Right lobe of liver (tissue), 6 donors: Measurements from ENCODE around the gene NLRP6. TPM values are rescaled to one million over a fixed set of nuclear protein-coding genes. Genes with fewer than 3 reads are reported as not detected.
"Not testable (repeated sequence)": the region's sequence is repeated elsewhere in the genome, so short reads cannot be mapped to it uniquely, and the experiment has no call there.

Experiments
- ATAC-seq, 4 donors: fragments of 200-7000 bp; cut with Tn5 transposase; one replicate each; pipeline ENCODE4 v1.9.1; 2020; ENCODE audit warnings: mild to moderate bottlenecking in 4 of 4, moderate library complexity in 4 of 4
- DNase-seq, 3 donors: peaks; one replicate each; pipeline ENCODE4 v3.0.0-alpha.2; 2020
- H3K27ac ChIP-seq, 3 donors: fragments of 200-600 bp; one replicate each; pipeline ENCODE4 v1.8.0; 2022
- H3K27me3 ChIP-seq, 2 donors: fragments of 200-600 bp; one replicate each; pipeline ENCODE4 v1.8.0; 2022
- H3K36me3 ChIP-seq, 4 donors: fragments of 200-600 bp; sonication (generic) in 1 of 4; one replicate each; pipeline versions ENCODE4 v1.5.1 to v1.8.0; 2017 to 2022; ENCODE audit warnings: control low read depth in 1 of 4
- H3K4me1 ChIP-seq, 4 donors: fragments of 200-600 bp; sonication (generic) in 1 of 4; one replicate each; pipeline versions ENCODE4 v1.5.1 to v1.8.0; 2017 to 2022; ENCODE audit warnings: control low read depth in 1 of 4
- H3K4me3 ChIP-seq, 3 donors: fragments of 200-600 bp; one replicate each; pipeline ENCODE4 v1.8.0; 2022
- H3K9me3 ChIP-seq, 4 donors: fragments of 200-600 bp; sonication (generic) in 1 of 4; one replicate each; pipeline versions ENCODE4 v1.5.1 to v1.8.0; 2017 to 2022; ENCODE audit warnings: control low read depth in 1 of 4
- POLR2A ChIP-seq: fragments of 450-650 bp; IDR thresholded peaks from one replicate; pipeline ENCODE4 v1.6.1; 2017; ENCODE audit warnings: antibody characterized with exemption, mild to moderate bottlenecking
- WGBS: methylation state at CpG from one replicate; pipeline ENCODE4 v1.1.6; 2018; ENCODE audit warnings: low coverage, low lambda C conversion rate; ENCODE audit not compliant: insufficient coverage; ENCODE audit errors: missing lambda C conversion rate; 5-methylcytosine and 5-hydroxymethylcytosine counted together
- intact Hi-C, 2 donors: fragments of 100-400 bp; cut with DNase I; formaldehyde crosslinking; loops; one replicate each; pipeline versions ENCODE4 v1.11.2 to v1.14.1; 2022
- total RNA-seq, 6 experiments: library from RNA; depleted of rRNA in 2 of 6; stranded (reverse); fragments of >200 nt in 2 of 6; fragmentation: NEBNext Ultra II Directional in 3 of 6; extraction: Animal tissue kit (Norgen Biotek cat#: 25700) in 3 of 6; gene quantifications; one replicate each; pipeline versions ENCODE4 v1.1.0 to v1.2.4, GENCODE V29; 2016 to 2023
- TF ChIP-seq, protein P1 (sequence below), 4 donors: fragments of 200-600 bp in 3 of 4; fragments of 450-650 bp in 1 of 4; IDR thresholded peaks; one replicate each; pipeline versions ENCODE4 v1.5.1 to v1.8.0; 2016 to 2022; ENCODE audit warnings: antibody characterized with exemption in 4 of 4, mild to moderate bottlenecking in 2 of 4
- donor health status: DM: no; HTN: yes; CAD: no.
- donor health status: DM: no; HTN: no; CAD: no.
- donor health status: DM: no; HTN: no; CAD: no.
- donor health status: DM: no; HTN: yes; CAD: no.
- donor health status: DM: no; HTN: yes; CAD: no.

The NLRP6 gene
- total RNA-seq, 6 experiments from 2014 or later, result 0.22 to 6.2 (median 1.6) TPM

DNA sequence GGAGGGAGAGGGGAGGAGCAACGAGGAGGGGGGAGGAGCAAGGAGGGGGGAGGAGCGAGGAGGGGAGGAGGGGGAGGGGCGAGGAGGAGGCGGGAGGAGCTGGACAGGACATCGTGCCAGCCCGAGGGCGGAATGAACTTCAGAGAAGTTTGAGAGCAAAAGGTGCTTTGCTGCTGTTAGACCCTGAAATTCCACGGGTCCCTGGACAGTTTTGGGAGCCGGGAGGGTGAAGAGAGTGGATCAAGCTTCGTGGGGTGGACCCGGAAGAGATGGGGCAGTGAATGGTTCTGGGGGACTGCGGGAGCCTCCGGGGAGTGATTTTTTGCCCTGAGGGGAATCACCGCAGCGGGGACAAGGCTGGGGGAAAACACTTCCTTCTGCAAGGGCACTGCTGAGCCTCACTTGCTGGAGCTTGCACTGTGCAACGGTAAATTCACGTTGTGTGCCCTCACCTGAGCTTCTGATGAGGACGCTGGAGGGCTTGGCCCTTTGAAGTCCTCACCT, 10.7 kb upstream of the NLRP6 start:
- DNase-seq (peak; percentile 61 to 74 (median 61)), ATAC-seq (peak; percentile 21 to 50 (median 38))
- Histone ChIP-seq H3K27ac (peak overlapping the region; percentile 53 to 69 (median 63)), H3K9me3 (peaks cover 0 to 4% (median 0%) of the 10 kb centered on the region in 4 donors), H3K4me3 (peak overlapping the region in 2 of 3 donors; percentile 13 to 17), H3K36me3 (no peaks in the 10 kb centered on the region), H3K27me3 (no peaks in the 10 kb centered on the region), H3K4me1 (no peaks in the 10 kb centered on the region)
- intact Hi-C loops, result no loop called here
- WGBS, result 34% methylated on average over 8 of the region's 18 CpGs
- TF ChIP-seq POLR2A, result peak; percentile 35
- TF ChIP-seq, protein P1, sequence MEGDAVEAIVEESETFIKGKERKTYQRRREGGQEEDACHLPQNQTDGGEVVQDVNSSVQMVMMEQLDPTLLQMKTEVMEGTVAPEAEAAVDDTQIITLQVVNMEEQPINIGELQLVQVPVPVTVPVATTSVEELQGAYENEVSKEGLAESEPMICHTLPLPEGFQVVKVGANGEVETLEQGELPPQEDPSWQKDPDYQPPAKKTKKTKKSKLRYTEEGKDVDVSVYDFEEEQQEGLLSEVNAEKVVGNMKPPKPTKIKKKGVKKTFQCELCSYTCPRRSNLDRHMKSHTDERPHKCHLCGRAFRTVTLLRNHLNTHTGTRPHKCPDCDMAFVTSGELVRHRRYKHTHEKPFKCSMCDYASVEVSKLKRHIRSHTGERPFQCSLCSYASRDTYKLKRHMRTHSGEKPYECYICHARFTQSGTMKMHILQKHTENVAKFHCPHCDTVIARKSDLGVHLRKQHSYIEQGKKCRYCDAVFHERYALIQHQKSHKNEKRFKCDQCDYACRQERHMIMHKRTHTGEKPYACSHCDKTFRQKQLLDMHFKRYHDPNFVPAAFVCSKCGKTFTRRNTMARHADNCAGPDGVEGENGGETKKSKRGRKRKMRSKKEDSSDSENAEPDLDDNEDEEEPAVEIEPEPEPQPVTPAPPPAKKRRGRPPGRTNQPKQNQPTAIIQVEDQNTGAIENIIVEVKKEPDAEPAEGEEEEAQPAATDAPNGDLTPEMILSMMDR (IDR thresholded peaks at IDR 0.05), result no peak

DNA sequence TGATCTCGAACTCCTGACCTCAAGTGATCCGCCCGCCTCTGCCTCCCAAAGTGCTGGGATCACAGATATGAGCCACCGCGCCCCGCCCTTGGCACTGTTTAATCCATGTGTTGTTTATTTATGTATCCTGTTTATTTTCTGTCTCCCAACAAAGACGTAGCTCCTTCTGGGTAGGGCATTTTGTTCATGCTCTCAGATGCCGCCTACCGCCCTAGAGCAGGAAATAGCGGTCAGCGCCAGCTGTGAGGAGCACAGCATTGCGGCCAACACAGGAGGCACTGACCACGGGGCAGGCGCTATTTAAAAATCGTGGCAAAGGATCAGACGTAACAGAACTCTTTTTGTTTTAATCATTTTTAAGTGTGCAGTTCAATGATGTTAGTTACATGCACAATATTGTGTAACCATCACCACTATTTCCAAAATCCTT, 9.5 kb upstream of the NLRP6 start:
- H3K9me3 ChIP-seq, intact Hi-C loops, H3K4me1 ChIP-seq, H3K27me3 ChIP-seq, H3K36me3 ChIP-seq: not testable (repeated sequence)
- ATAC-seq (peak; percentile 61 to 80 (median 78)), DNase-seq (peak; percentile 54 to 72 (median 60))
- Histone ChIP-seq H3K4me3 (peak overlapping the region in 1 of 3 donors; percentile 32), H3K27ac (peak overlapping the region; percentile 53 to 69 (median 63))
- 36% methylated on average over 16 of the region's 16 CpGs for WGBS

DNA sequence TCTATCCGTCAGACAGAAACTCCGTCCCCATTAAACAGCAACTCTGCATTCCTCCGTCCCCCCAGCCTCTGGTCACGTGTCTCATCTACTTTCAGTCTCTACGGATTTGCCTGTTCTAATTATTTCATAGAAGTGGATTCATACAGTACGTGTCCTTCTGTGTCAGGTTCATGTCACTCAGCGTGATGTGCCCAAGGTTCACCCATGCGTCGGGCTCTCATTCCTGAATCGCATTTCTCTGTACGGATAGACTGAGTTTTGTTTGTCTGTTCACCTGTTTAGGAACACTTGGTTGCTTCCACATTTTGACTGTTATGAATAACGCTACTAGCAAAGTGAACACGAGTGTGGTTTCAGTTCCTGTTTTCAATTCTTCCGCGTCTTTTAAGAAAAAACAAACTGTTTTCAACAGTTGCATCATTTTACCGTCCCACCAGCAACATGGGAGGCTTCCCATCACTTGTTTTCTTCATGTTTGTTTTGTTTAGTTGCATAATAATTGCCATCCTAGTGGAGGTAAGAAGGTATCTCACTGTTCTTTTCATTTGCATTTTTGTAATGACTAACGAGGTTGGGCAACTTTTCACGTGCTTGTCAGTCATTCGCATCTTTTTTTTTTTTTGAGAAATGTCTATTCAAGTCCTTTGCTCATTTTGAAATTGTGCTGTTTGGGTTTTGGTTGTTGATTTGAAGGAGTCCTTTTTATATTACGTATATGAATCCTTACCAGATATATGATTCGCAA, 8.9 kb upstream of the NLRP6 start:
- Histone ChIP-seq H3K27ac (peak overlapping the region; percentile 53 to 69 (median 63)), H3K4me1 (no peaks in the 10 kb centered on the region), H3K27me3 (no peaks in the 10 kb centered on the region), H3K36me3 (no peaks in the 10 kb centered on the region), H3K4me3 (peak overlapping the region in 1 of 3 donors; percentile 32), H3K9me3 (peaks cover 0 to 4% (median 0%) of the 10 kb centered on the region in 4 donors)
- TF ChIP-seq, protein P1 (IDR thresholded peaks at IDR 0.05), result peak in 1 of 4 donors; percentile 30
- no peak for TF ChIP-seq POLR2A
- peak; percentile 38 to 50 (median 45) for ATAC-seq
- intact Hi-C loops, result no loop called here
- 39% methylated on average over 21 of the region's 21 CpGs for WGBS
- DNase-seq, result no peak

DNA sequence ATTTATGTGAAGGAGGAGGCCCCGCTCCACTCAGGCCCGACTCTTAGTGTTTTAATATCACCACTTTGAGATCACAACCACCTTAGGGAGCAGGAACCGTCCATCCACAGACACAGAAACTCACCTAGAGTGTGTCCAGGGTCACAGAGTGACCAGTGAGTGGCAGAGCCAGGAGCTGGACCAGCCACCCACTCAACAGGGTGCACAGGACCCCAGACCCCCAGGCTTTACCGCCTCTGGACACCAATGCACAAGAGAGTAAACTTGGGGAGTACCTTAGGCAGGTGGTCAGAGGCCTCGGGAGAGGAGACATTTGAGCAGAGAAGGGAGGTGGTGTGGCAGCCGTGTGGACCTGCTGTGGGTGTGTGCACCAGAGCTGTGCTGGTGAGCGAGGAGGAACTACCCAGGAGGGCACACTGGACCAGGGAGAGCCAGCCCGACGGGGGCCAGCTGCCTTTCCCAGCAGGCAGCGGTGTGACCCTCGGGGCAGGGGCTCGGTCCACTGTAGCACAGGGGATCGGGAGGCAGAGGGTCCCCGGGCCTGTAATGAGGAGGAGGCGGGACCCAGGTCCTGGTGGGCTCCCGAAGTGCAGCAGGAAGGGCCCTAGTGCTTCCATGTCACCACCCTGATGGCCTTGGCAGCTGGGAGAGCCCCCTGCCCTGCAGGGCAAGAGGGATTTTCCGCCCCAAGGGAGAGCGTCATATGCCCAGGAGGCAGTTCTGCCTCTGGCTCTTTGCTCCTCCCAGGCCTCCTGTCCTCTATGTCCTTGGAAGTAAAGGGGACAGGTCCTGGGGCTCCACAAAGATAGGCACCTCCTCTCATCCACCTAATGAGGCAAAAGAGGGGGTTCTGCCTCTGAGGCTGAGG, 7.5 kb upstream of the NLRP6 start:
- Histone ChIP-seq H3K9me3 (peaks cover 0 to 4% (median 0%) of the 10 kb centered on the region in 4 donors), H3K27ac (no peak overlapping the region), H3K4me3 (no peak overlapping the region), H3K4me1 (no peaks in the 10 kb centered on the region), H3K27me3 (no peaks in the 10 kb centered on the region), H3K36me3 (no peaks in the 10 kb centered on the region)
- ATAC-seq (peak in 1 of 4 donors; percentile 6), DNase-seq (peak in 1 of 3 donors; percentile 19)
- TF ChIP-seq POLR2A, result no peak
- TF ChIP-seq, protein P1 (IDR thresholded peaks at IDR 0.05), result no peak
- 79% methylated on average over 6 of the region's 18 CpGs for WGBS
- intact Hi-C loops, result no loop called here
